Tibial nerve (tissue), 3 donors: ENCODE measurements around the gene TP53INP2.

ENCODE experiments used
- POLR2A ChIP-seq, 2 donors: fragments of 450-650 bp; IDR thresholded peaks; one replicate each; pipeline ENCODE4 v1.6.1; 2017; ENCODE audit warnings: antibody characterized with exemption in 2 of 2, mild to moderate bottlenecking in 2 of 2, moderate library complexity in 2 of 2
- TF ChIP-seq, protein P1 (sequence below), 5 experiments: fragments of 200-600 bp in 3 of 5; fragments of 450-650 bp in 2 of 5; sonication (generic) in 3 of 5; IDR thresholded peaks; one replicate each; pipeline ENCODE4 v1.5.1; 2016 to 2019; ENCODE audit warnings: antibody characterized with exemption in 5 of 5, mild to moderate bottlenecking in 3 of 5, moderate library complexity in 2 of 5

DNA sequence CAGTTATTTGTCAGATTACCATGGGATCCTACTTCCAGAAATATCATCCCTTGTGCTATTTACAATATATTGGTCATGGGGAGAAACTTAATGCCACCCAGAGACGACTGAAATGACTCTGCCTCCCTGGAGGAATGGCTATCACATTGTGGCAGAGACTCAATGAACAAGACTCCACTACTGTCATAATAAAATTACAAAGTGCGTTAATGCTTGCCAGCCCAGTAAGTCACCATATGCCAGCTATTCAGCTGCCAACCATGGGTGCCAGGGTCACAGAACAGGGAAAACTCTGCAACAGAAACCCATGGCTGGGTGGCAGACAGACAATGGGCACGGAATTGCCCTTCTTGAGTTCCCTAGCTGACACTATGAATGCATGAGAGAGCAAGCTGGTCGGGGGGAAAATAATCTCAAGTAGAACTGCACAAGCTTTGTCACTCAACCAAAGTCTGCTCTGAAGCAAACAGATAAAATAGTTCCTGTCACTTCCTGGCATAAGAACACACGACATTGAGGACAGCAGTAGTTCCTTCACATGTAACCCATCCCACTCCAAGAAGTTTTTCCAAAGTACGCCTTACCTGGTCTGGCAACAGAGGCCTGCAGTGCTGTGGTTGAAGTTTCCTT, 32.1 kb downstream of the TP53INP2 start:
- no peak for TF ChIP-seq POLR2A (IDR thresholded peaks at IDR 0.05)
- TF ChIP-seq, protein P1, sequence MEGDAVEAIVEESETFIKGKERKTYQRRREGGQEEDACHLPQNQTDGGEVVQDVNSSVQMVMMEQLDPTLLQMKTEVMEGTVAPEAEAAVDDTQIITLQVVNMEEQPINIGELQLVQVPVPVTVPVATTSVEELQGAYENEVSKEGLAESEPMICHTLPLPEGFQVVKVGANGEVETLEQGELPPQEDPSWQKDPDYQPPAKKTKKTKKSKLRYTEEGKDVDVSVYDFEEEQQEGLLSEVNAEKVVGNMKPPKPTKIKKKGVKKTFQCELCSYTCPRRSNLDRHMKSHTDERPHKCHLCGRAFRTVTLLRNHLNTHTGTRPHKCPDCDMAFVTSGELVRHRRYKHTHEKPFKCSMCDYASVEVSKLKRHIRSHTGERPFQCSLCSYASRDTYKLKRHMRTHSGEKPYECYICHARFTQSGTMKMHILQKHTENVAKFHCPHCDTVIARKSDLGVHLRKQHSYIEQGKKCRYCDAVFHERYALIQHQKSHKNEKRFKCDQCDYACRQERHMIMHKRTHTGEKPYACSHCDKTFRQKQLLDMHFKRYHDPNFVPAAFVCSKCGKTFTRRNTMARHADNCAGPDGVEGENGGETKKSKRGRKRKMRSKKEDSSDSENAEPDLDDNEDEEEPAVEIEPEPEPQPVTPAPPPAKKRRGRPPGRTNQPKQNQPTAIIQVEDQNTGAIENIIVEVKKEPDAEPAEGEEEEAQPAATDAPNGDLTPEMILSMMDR (IDR thresholded peaks at IDR 0.05) = no peak
